GM10266 (cell line): ENCODE results near the gene TENM4.

ENCODE experiments used
- DNase-seq: peaks from one replicate; pipeline ENCODE4 v3.0.0; 2012; ENCODE audit errors: extremely low spot score
- CTCF ChIP-seq: IDR thresholded peaks from 2 replicates; pipeline ENCODE4 v1.5.1; 2012; ENCODE audit warnings: mild to moderate bottlenecking, low read depth; ENCODE audit not compliant: control insufficient read depth, insufficient read depth; ENCODE audit errors: missing control alignments

TENM4 gene

DNA sequence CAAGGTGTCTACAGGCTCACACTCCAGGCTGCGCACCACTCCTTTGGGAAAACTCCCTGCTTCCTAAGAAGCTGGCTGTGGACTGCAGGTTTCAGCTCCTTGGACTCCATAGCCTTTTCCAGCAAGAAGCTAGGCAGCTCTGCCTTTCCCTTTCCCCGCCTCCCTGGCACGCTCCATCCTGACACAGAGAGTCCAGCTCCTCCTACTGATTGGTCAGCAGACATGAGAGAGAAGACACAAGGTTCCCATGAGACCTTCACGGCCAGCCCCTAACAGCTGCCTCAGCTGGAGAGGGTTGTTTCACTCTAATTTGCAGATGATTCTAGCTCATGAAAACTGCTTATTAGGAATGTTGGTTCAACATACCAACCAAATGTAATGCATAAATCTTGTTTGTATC, 27.6 kb downstream of the TENM4 start:
- TF ChIP-seq CTCF: no peak
- DNase-seq: no peak

DNA sequence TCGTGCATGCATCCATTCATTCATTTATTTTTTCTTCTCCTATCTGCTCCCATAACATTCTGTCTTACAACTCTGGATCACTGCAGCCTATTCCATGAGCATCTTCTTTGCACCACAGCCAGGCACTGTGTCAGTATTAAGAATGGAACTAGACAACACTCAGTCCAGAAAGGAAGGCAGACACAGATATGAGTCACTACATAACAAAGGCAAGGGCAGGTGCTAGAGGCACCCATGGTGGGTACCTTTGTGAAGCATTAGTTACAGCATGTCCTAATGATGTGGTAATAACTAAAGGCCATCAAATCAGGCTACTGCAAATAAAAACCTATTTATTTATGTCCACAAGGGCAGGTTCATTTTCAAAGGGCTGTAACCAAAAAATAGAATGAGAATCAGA, 28.1 kb downstream of the TENM4 start:
- no peak for DNase-seq
- no peak for TF ChIP-seq CTCF

DNA sequence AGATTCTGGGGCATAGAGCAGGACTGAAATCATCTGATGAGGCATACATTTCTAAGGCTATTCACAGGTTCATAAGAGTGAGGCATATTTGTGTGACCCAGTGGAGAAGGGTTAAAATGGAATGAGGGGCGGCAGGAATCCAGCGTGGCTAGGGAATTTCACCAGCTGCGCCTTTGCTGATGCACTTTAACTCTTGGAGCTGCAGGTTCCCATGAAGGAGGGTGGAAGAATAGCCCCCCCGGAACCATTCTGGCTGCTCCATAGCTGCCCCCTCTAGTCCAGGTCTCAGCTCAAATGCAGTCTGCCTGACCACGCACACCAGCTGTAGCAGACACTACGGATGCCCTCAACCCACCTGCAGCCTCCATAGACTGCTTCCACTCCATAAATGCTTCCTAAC, 31.5 kb downstream of the TENM4 start:
- TF ChIP-seq CTCF: no peak

GRCh38 chr11:79406376-79406775, 34.5 kb downstream of the TENM4 start:
- peak; percentile 53 for DNase-seq
- no peak for TF ChIP-seq CTCF

More for the DNA sequence above, 31.5 kb downstream of the TENM4 start:
- DNase-seq: no peak

DNA sequence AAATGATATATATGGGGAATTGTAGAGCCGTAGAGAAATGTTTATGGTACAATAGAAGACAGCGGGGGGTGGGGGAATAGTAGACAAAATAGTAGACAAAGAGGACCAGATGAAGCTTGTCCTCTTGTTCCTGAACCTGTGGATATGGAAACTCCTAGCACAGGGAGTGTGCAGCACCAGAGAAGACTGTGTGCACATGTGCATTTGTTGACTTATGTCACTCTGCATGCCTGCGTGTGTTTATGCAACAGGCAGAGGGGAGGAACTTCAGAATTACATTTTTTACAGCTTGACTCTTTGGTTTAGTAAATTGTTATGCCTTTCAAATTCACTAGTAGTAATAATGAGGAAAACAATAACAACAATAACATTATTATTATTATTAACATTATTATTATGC, 36.0 kb downstream of the TENM4 start:
- no peak for DNase-seq
- no peak for TF ChIP-seq CTCF

- no peak for TF ChIP-seq CTCF
- no peak for DNase-seq
These were observed 36.5 kb downstream of the TENM4 start for GRCh38 chr11:79404325-79404724.

GRCh38 chr11:79403839-79404238, 37.0 kb downstream of the TENM4 start:
- no peak for TF ChIP-seq CTCF
- no peak for DNase-seq

DNA sequence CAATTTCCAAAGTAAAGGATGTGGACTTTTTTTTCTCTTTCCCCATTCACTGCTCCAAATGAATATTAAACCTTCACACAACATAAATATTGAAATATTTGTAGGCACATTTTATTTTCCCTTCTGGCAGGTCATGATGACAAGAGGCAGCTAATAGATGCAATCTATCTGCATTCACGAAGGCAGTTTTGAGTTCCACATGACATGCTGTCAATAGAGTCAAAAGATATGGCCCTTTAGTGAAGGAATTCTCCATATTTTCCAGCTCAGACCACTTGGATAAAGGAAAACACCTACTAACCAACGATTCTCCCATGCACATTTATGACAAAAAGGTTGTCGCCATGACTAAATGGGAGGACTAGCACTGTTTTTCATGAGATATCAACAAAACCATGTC, 37.9 kb downstream of the TENM4 start:
- no peak for DNase-seq

More for the DNA sequence above, 37.9 kb downstream of the TENM4 start:
- TF ChIP-seq CTCF: no peak
